HFF-Myc (cell line): ENCODE results near the gene TEF.

Experiments
- DNase-seq: peaks from one replicate; pipeline ENCODE4 v3.0.0-alpha.2; 2011; ENCODE audit warnings: low read depth; ENCODE audit errors: extremely low read depth
- H3K4me3 ChIP-seq: replicated peaks from 2 replicates; pipeline ENCODE4 v1.5.1; 2011; ENCODE audit warnings: low read depth, mild to moderate bottlenecking, control low read depth, low read length
- TF ChIP-seq, protein P1 (sequence below): IDR thresholded peaks from 2 replicates; pipeline ENCODE4 v1.5.1; 2012; ENCODE audit warnings: mild to moderate bottlenecking, low read depth, low read length, control low read depth; ENCODE audit errors: missing control alignments

The TEF gene, protein sequence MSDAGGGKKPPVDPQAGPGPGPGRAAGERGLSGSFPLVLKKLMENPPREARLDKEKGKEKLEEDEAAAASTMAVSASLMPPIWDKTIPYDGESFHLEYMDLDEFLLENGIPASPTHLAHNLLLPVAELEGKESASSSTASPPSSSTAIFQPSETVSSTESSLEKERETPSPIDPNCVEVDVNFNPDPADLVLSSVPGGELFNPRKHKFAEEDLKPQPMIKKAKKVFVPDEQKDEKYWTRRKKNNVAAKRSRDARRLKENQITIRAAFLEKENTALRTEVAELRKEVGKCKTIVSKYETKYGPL

DNA sequence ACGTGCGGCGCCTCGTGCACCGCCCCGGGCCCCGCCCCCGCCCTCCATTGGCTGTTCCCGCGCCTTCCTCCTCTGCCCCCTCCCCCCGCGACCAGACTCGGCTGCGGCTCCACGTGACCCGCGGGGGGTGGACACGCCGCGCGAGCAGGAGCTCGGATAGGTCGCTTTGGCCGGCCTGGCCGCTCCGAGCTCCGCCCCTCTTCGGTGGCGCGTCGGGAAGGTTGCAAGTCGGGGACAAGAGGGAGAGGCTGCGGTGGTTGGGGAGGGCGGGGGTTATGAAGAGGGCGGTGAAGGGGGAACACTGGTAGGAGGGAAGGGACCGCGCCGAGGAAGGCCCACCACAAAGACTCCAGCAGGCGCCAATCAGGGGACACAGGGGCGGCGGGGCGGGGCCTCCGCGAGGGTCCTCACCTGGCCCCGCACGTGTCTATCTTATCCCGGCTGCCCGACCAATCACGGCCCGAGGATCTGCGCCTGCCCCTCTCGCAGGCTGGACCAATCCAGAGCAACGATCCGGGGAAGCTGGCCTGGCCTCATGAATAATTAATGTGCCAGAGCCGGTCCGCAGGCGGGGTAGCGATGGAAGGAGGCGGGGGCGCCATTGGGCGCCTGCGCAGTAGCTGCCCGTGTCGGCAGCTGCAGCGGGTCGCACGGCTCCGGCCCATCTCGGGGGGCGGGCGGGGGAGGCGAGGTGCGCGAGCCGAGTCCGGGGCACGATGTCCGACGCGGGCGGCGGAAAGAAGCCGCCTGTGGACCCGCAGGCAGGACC is at the start of gene TEF:
TEF (plus strand) TSS at position 614 of the 769 bp plus-strand sequence; CDS start at position 717, 103 bp downstream.
- peak; percentile 92 for DNase-seq
- TF ChIP-seq, protein P1, sequence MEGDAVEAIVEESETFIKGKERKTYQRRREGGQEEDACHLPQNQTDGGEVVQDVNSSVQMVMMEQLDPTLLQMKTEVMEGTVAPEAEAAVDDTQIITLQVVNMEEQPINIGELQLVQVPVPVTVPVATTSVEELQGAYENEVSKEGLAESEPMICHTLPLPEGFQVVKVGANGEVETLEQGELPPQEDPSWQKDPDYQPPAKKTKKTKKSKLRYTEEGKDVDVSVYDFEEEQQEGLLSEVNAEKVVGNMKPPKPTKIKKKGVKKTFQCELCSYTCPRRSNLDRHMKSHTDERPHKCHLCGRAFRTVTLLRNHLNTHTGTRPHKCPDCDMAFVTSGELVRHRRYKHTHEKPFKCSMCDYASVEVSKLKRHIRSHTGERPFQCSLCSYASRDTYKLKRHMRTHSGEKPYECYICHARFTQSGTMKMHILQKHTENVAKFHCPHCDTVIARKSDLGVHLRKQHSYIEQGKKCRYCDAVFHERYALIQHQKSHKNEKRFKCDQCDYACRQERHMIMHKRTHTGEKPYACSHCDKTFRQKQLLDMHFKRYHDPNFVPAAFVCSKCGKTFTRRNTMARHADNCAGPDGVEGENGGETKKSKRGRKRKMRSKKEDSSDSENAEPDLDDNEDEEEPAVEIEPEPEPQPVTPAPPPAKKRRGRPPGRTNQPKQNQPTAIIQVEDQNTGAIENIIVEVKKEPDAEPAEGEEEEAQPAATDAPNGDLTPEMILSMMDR, result no peak
- peak within 1 kb of the TSS; percentile 62 for H3K4me3 ChIP-seq

DNA sequence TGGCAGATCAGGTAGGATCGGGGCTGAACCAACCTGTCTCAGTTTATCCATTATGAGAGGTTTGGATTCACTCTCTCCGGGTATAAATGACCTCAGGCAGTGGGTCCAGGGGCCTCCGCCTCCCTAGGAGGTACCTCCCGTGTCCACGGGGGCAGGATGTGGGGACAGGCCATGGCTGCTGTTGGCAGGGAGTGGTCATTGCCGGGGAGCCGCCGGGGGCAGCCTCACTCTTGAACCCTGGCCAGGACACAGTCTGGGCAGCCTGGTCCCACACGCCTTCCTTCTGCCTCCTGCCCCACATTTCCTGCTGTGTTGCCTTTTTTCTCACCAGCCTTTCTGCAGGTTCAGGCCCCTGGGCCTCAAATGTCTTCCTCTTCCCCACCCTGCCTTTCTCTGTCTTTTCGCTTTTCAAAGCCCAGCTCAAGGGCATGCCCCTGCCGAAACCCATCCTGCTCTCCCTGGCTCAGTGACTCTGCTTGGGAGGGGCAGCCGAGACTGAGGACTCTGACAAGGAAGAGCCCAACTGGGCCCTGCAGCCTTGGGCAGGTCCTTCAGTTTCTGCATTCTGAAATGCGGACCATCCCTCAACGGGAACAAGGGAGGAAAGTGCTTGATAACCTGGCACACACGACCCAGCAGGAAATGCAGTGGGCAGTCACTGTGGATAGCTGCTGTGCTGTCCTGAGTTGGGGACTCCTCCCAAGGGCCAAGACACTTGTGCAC is 49.4 kb upstream of the TEF start:
- TF ChIP-seq, protein P1, result no peak
- no peak for DNase-seq
- H3K4me3 ChIP-seq, result no peak overlapping the region

DNA sequence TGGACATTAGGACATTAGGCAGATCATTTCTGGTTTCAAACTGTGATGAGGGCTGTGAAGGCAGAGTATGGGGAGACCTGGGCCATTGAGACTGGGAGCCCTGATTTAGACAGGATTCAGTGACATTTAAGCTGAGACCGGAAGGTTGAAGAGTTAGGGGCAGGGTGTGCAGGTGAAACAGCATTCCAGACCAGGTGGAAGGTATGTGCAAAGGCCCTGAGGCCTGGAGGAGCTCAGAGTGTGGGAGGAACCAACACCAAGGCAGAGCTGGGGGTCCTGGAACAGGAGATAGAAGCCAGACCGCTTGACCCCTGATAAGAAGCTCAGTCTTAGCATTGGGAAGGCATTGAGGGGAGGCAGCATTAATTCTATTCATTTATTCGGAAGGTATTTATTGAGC is 47.9 kb upstream of the TEF start:
- TF ChIP-seq, protein P1, result no peak
- no peak for DNase-seq
- no peak overlapping the region for H3K4me3 ChIP-seq

DNA sequence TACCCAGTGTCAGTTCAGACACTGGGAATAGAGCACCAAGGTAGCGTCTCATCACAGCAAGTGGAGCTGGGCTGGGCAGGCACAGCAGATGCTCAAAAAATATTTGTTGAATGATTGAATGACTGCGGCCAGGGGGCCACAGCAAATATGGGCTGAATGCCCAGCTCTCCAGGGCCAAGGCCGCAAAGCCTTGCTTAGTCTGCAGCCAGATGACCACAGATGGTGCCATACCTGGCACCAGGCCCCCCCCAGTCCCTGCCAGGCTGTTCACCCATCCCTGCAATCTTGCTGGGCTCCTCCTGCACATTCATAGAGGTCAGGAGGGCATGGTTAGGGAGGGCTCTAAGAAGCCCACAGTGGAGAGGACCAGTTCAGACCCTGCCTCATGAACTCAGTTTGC is 47.5 kb upstream of the TEF start:
- H3K4me3 ChIP-seq, result no peak overlapping the region
- DNase-seq, result no peak
- TF ChIP-seq, protein P1, result no peak

DNA sequence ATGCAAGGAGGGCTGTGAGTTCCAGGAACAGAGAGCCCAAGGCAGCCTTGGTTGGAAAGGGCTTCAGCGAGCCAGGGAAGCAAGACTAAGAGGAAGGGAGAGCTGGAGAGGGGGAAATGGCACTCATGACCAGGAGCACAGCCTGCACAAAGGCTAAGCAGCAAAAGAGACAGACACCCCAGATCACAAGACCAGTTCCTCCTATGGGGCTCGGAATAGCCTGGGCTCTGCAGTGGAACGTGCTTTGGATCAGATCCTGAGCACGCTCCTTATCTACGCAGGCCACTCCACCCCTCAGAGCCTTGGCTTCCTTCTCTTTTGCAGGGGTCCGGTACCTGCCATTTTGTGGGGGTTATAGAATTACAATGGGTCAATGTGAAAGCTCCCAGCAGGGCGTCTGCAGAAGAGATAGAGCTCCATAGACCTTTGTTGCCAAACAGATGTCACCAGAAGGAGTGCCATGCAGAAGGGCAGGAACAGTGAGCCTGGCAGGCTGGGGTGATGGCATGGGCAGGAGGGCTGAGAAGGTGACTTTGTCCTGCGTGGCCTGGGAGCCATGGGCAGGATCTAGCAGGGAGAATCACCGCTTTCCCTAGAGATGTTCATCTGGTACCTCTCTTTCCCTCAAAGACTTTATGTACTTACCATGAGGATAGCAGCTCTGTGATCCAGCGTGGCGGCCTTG is 46.6 kb upstream of the TEF start:
- no peak for DNase-seq
- H3K4me3 ChIP-seq, result no peak overlapping the region
- TF ChIP-seq, protein P1, result no peak

DNA sequence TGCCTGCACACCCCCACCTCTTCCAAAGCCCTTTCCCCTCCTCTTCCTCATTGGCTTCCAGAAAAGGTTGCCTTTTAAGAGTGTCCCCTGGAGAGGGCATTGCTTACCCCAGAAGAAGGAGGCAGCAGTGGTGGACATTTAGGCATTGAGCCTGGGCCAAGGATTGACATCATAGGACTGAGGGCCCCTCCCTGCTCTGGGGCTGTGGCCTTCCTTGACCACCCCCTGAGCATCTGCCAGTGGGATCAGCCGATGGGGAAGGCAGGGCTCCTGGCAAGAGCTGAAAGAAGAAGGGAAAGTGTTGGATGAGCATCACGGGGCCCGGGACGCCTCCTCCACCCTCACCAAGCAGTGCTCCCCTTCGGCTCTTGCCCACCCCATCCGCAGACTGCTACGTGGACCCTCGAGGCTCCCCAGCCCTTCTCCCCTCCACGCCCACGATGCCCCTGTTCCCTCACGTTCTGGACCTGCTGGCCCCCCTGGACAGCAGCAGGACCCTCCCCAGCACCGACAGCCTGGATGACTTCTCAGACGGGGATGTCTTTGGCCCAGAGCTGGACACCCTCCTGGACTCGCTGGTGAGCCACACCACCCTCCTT is 43.0 kb upstream of the TEF start:
- no peak overlapping the region for H3K4me3 ChIP-seq
- TF ChIP-seq, protein P1, result no peak
- no peak for DNase-seq
